NCI-H2029 treated with DMSO at 0.1 percent for 48 hours (cell line): ENCODE data around the gene NPM1.
"Not testable (repeated sequence)": the region's sequence is repeated elsewhere in the genome, so short reads cannot be mapped to it uniquely, and the experiment has no call there.

Experiments
- DNase-seq: peaks from one replicate; lab custom pipeline; 2025; lab: John Stamatoyannopoulos, UW

The NPM1 gene, protein sequence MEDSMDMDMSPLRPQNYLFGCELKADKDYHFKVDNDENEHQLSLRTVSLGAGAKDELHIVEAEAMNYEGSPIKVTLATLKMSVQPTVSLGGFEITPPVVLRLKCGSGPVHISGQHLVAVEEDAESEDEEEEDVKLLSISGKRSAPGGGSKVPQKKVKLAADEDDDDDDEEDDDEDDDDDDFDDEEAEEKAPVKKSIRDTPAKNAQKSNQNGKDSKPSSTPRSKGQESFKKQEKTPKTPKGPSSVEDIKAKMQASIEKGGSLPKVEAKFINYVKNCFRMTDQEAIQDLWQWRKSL

DNA sequence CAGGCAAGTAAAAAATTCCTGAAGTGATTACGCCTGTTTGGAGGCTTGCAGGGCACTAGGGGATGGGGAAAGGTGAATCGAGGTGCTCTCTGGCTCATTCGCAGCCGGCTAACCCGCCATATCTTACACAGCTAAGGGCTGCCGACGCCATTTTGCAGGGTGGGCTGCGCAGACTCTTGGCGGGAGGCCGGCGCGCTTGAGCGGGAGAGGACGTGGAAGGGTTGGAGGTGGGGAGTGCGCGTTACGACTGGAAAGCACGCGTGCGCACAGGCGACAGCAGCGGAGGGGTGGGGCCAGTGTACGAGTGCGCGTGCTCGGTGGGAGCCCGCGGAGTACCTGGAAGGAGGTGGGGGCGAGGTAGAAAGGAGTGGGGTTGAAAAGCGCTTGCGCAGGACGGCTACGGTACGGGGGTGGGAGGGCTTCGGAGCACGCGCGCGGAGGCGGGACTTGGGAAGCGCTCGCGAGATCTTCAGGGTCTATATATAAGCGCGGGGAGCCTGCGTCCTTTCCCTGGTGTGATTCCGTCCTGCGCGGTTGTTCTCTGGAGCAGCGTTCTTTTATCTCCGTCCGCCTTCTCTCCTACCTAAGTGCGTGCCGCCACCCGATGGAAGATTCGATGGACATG, at the start of gene NPM1:
Gene NPM1, plus strand, starts transcription at position 505 of the 625 bp plus-strand sequence. Its CDS starts 100 bp downstream, at position 605.
- peak; percentile 98 for DNase-seq

DNA sequence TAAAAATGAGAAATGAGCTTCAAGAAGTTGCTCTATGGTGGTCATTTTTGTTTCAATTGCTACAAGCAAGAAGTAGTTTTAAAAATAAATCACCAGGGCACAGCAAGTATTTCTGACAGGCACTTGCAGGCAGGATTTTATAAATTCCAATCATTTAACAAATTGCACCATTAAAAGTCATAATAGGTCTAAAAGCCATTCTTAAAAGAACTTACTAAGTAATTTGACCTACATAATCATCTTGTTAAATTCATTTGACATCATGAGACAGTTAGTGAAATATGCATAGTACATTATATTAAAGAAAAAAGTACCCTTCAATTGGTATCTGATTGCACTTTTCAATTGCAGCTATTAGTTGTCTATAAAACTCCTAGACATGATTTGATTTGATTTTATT, 47.6 kb upstream of the NPM1 start:
- no peak for DNase-seq

DNA sequence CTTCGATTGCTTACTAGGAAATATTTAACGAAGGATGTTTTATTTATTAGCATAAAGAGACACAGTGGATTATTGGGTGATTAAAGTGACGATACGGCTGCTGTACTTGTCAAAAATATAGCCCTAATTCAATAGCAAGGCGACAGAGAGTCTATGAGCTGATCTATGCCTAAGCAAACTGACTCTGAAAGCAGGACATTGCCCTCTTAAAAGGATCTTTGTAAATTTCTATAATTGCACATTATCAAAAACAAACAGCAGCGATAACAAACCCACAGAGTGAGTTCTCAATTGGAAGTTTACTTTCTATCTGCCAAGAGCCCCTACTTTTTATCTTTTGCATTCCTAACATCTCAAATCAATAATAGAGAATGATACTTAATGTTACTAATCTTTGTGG, 47.2 kb upstream of the NPM1 start:
- no peak for DNase-seq

DNA sequence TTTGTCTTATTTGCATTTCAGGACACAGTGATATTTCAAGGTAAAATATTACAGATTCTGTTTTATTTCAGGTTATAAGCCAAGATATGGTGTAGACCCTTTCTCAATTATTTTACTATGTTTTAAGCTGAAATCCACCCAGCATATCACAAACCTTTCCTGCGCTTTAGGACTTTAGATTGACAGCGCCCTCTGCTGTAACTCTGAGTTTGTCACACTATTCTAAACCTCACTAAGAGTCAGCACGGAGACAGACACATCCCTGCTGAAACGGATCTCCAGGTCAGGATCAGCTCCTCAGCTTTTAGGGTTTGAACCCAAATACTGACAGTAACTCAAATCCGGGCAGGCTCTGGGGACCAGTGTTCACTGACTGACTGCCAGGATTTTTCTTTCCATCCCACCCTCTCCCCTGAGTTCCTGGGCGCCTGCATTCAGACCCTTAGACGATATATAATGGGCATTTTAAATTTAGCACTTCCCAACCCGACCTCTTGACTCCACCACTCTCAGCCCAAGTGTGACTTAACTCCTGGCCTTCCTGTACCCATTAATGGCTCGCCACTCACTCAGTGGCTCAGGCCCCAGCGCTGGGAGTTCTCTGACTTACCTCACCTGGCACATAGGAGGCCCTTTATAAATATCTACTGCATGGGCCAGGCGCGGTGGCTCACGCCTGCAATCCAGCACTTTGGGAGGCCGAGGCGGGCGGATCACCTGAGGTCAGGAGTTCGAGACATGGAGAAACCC, 45.1 kb upstream of the NPM1 start:
- peak; percentile 66 for DNase-seq

DNA sequence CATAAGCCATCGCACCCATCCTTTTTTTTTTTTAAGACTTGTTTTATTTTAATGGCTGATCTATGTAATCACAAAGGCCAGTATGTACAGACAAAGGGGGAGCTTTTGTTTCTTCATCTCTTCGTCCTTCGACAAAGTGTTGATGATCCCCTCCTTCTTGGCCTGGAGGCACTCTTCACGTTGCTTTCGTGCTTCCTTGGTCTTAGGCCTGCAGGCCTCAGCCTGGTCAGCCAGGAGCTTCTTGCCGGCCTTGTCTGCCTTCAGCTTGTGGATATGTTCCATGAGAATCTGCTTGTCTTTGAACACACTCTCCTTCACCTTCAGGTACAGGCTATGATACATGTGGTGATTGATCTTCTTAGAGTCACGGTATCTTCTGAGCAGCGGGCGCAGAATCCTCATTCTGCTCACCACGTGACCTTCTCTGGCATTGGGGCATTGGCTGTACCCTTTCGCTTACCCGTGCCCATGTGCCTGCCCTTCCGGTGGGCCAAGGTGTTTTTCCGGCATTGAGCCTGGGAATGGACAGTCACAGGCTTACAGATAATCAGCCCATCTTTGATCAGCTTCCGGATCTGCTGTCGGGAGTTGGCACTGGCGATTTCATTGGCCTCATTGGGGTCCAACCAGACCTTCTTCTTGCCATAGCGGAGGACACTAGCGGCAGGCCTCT, 42.6 kb upstream of the NPM1 start:
- no peak for DNase-seq

DNA sequence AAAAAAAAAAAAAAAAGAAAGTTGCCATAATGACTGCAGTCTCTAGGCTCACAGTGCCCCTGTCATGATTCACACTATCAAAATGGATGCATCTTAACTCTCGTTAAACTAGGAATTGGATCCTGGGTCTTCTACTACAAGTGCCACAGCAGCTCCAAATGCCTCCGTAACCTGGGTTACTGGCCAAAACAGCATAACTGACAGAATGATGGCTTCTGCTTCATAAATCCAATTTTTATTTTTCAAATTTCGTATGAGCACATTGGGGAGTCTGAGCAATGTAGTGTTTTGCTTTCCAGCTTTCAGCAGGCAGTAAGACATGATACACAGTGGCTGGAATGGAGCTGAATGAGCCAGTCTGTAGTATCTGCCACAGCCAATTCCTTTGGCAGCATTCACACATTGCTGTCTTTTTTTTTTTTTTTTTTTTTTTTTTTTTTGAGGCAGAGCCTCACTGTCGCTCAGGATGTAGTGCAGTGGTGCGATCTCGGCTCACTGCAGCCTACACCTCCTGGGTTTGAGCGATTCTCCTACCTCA, 36.0 kb upstream of the NPM1 start:
- no peak for DNase-seq

GRCh38 chr5:171355302-171355724, 32.3 kb upstream of the NPM1 start:
- DNase-seq, result no peak

DNA sequence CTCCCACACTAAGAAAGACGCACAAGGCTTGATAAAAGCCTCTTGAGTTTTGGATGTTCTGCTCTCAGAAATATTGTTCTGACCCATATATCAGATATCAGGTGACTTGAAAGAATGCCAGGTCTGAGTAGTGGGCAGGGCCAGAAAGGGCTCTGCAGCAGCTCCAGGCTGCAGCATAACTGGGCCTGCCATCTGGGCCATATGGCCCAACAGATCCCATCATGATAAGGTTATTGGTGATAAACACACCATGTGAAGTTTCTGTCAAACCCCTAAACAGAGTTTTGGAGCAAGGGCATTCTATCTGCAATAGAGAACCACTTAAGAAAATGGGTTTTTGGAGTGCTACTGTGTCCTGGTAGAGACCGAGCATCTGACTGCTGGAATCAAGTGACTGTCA, 29.8 kb upstream of the NPM1 start:
- DNase-seq, result no peak

- DNase-seq, result not testable (repeated sequence)
Measured at GRCh38 chr5:171361151-171361550, 26.5 kb upstream of the NPM1 start.

- DNase-seq, result not testable (repeated sequence)
Measured at GRCh38 chr5:171363249-171363648, 24.4 kb upstream of the NPM1 start.

DNA sequence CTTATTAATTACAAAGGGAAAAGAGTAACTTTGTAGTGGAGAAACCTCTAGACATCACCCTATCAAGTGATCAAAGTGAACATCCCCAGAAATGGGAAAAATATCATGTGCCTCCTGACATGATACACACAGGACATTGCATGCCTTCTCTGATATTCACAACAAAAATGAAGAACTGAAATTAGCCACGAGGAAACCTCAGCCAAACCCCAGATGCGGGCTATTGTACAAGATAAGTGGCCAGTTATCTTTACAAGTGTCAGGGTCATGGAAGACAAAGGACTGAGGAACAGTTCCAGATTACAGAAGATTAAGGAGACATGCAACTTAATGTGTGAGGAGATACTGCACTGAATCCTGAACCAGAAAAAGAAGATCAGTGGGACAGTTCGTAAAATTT, 23.8 kb upstream of the NPM1 start:
- no peak for DNase-seq

GRCh38 chr5:171365351-171365750, 22.3 kb upstream of the NPM1 start:
- DNase-seq, result no peak

- no peak for DNase-seq
Measured at GRCh38 chr5:171366645-171367044, 21.0 kb upstream of the NPM1 start.

- DNase-seq, result no peak
Measured at GRCh38 chr5:171367424-171368370, 20.0 kb upstream of the NPM1 start.

DNA sequence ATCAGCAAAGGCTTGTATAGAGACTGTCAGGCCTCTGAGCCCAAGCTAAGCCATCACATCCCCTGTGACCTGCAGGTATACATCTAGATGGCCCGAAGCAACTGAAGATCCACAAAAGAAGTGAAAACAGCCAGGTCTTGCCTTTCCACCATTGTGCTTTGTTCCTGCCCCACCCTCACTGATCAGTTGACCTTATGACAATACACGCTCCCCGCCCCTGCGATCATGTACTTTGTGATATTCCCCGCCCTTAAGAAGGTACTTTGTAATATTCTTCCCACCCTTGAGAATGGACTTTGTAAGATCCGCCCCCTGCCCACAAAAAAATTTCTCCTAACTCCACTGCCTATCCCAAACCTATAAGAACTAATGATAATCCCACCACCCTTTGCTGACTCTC, 18.6 kb upstream of the NPM1 start:
- DNase-seq, result no peak

DNA sequence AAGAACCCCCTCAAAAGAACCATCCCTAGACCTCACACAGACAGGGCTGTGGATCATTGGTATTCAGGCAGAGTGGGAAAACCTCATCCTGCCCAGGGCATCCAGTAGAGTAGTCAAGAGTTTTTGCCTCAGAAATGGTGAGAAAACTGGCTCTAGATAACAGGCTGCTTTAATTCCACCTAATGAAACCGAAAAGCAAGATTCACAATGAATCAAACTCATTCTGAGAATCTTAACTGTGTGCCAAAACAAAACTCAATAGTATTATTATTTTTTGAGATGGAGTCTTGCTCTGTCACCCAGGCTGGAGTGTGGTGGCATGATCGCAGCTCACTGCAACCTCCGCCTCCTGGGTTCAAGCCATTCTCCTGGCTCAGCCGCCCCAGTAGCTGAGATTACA, 17.8 kb upstream of the NPM1 start:
- no peak for DNase-seq

GRCh38 chr5:171370881-171371280, 16.8 kb upstream of the NPM1 start:
- DNase-seq, result not testable (repeated sequence)

GRCh38 chr5:171371326-171371725, 16.3 kb upstream of the NPM1 start:
- DNase-seq, result no peak

- DNase-seq, result no peak
Measured at GRCh38 chr5:171379961-171380360, 7.7 kb upstream of the NPM1 start.

- not testable (repeated sequence) for DNase-seq
Measured at GRCh38 chr5:171384416-171384815, 3.2 kb upstream of the NPM1 start.

GRCh38 chr5:171384999-171385398, 2.6 kb upstream of the NPM1 start:
- not testable (repeated sequence) for DNase-seq
